ENCODE measurements around the gene GAS2L3. TPM values are rescaled to one million over a fixed set of nuclear protein-coding genes. Genes with fewer than 3 reads are reported as not detected.

Gene GAS2L3
- total RNA-seq, 1 experiment from 2014 or later, result 47.4 TPM

DNA sequence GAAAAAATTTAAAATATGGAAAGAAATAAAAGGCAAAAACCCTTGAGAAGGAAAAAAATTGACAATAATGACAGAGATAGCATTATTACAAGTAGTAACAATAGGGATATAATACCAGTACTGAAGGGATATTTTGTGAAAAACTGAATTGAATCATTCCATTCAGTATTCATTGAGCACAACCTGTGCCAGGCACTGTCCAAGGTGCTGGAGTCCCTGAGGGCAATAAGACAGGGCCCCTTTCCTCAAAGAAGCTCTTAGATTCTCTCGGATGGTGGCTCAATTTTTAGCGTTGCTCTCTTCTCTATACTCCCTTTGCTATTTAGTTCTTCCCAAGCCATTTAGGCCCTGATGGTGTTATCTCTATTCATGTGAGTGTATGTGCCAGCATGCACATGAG is 34.3 kb upstream of the GAS2L3 start:
- TF ChIP-seq SIN3A (IDR thresholded peaks at IDR 0.05; ENCODE audit: borderline replicate concordance, insufficient read depth, low read depth, low read length), result no peak
- peak; percentile 88 to 90 for TF ChIP-seq REST (IDR thresholded peaks at IDR 0.05; ENCODE audit: insufficient read depth in 1 of 2, low read depth in 2 of 2, low read length in 1 of 2)
- in situ Hi-C loops (cut with HindIII; ENCODE audit: low pct_unique_long_range_greater_than_20kb, low sequenced_read_pairs), result no loop called here
- POLR2A ChIA-PET, result no interaction called here
- Histone ChIP-seq H3K4me3 (ENCODE audit: low read depth in 2 of 2, low read length in 2 of 2) (no peak overlapping the region), H3K27ac (ENCODE audit: low read length) (no peak overlapping the region), H3K27me3 (ENCODE audit: control insufficient read depth, insufficient read depth, low read length) (peaks cover 16% of the 10 kb centered on the region), H3K9me3 (ENCODE audit: control insufficient read depth, insufficient read depth, low read depth, low read length) (no peaks in the 10 kb centered on the region), H3K4me1 (ENCODE audit: control insufficient read depth, insufficient read depth, low read length) (no peaks in the 10 kb centered on the region), H3K36me3 (ENCODE audit: control insufficient read depth, insufficient read depth, low read length) (no peaks in the 10 kb centered on the region)
- intact Hi-C loops (cut with micrococcal nuclease; ENCODE audit: unreplicated experiment), result no loop called here
- no TSS peak for BruUV-seq (replicated peaks)
- DNase-seq (ENCODE audit: low read depth, low spot score), result no peak
- CTCF ChIA-PET, result no interaction called here
- no peak for ATAC-seq

GRCh38 chr12:100544165-100544564 is 29.3 kb upstream of the GAS2L3 start:
- DNase-seq (ENCODE audit: low read depth, low spot score) (no peak), ATAC-seq (no peak)
- POLR2A ChIA-PET, result interaction anchor here (0.6 to 0.7 kb wide), 2 partner anchors 15 to 268 kb away, joined by 5 to 6 read pairs; no protein-coding TSS in a partner anchor
- no peaks in the 10 kb centered on the region for H3K4me1 ChIP-seq (ENCODE audit: control insufficient read depth, insufficient read depth, low read length)
- TF ChIP-seq POLR2AphosphoS5 (IDR thresholded peaks at IDR 0.05; ENCODE audit: low read depth, low read length), result no peak
- TF ChIP-seq, protein P1, sequence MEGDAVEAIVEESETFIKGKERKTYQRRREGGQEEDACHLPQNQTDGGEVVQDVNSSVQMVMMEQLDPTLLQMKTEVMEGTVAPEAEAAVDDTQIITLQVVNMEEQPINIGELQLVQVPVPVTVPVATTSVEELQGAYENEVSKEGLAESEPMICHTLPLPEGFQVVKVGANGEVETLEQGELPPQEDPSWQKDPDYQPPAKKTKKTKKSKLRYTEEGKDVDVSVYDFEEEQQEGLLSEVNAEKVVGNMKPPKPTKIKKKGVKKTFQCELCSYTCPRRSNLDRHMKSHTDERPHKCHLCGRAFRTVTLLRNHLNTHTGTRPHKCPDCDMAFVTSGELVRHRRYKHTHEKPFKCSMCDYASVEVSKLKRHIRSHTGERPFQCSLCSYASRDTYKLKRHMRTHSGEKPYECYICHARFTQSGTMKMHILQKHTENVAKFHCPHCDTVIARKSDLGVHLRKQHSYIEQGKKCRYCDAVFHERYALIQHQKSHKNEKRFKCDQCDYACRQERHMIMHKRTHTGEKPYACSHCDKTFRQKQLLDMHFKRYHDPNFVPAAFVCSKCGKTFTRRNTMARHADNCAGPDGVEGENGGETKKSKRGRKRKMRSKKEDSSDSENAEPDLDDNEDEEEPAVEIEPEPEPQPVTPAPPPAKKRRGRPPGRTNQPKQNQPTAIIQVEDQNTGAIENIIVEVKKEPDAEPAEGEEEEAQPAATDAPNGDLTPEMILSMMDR (IDR thresholded peaks at IDR 0.05), result no peak
- TF ChIP-seq TCF7L2 (IDR thresholded peaks at IDR 0.05; ENCODE audit: low read depth, low read length), result no peak
- TF ChIP-seq SIN3A (IDR thresholded peaks at IDR 0.05; ENCODE audit: borderline replicate concordance, insufficient read depth, low read depth, low read length), result no peak
- no peak for TF ChIP-seq REST (IDR thresholded peaks at IDR 0.05; ENCODE audit: insufficient read depth in 1 of 2, low read depth in 2 of 2, low read length in 1 of 2)
- no peak overlapping the region for H3K27ac ChIP-seq (ENCODE audit: low read length)
- CTCF ChIA-PET, result no interaction called here
- no TSS peak for BruUV-seq (replicated peaks)
- H3K4me3 ChIP-seq (ENCODE audit: low read depth in 2 of 2, low read length in 2 of 2), result no peak overlapping the region
- no peaks in the 10 kb centered on the region for H3K9me3 ChIP-seq (ENCODE audit: control insufficient read depth, insufficient read depth, low read depth, low read length)
- H3K27me3 ChIP-seq (ENCODE audit: control insufficient read depth, insufficient read depth, low read length), result peaks cover 10% of the 10 kb centered on the region
- in situ Hi-C loops (cut with HindIII; ENCODE audit: low pct_unique_long_range_greater_than_20kb, low sequenced_read_pairs) (no loop called here), intact Hi-C loops (cut with micrococcal nuclease; ENCODE audit: unreplicated experiment) (no loop called here)
- H3K36me3 ChIP-seq (ENCODE audit: control insufficient read depth, insufficient read depth, low read length), result no peaks in the 10 kb centered on the region

Data from Panc1 (cell line).